Measurements from ENCODE around the gene GPN1. TPM values are rescaled to one million over a fixed set of nuclear protein-coding genes. Genes with fewer than 3 reads are reported as not detected.
"Not testable (repeated sequence)": the region's sequence is repeated elsewhere in the genome, so short reads cannot be mapped to it uniquely, and the experiment has no call there.

Gene GPN1
- total RNA-seq, 2 donors from 2014 or later: 27.6 to 27.7 TPM

- H3K9me3 ChIP-seq (ENCODE audit: control insufficient read depth, low read length, poor library complexity, severe bottlenecking): no peaks in the 10 kb centered on the region
- peaks cover 10% of the 10 kb centered on the region for H3K36me3 Mint-ChIP-seq (ENCODE audit: low read depth)
- ATAC-seq: no peak
- H3K4me1 Mint-ChIP-seq: peaks cover 31% of the 10 kb centered on the region
- H3K4me3 Mint-ChIP-seq: peak overlapping the region; percentile 99
- no peak for DNase-seq
- no peaks in the 10 kb centered on the region for H3K27me3 Mint-ChIP-seq
- peak overlapping the region; percentile 100 for H3K27ac Mint-ChIP-seq
Measured at GRCh38 chr2:27664622-27665363, 35.9 kb downstream of the GPN1 start.

- H3K9me3 ChIP-seq (ENCODE audit: control insufficient read depth, low read length, poor library complexity, severe bottlenecking): no peaks in the 10 kb centered on the region
- Mint-ChIP-seq H3K27ac (no peak overlapping the region), H3K27me3 (no peaks in the 10 kb centered on the region), H3K36me3 (ENCODE audit: low read depth) (peaks cover 9% of the 10 kb centered on the region), H3K4me3 (no peak overlapping the region), H3K4me1 (peaks cover 32% of the 10 kb centered on the region)
- no peak for ATAC-seq
- no peak for DNase-seq
Measured at GRCh38 chr2:27667446-27667845, 38.6 kb downstream of the GPN1 start.

DNA sequence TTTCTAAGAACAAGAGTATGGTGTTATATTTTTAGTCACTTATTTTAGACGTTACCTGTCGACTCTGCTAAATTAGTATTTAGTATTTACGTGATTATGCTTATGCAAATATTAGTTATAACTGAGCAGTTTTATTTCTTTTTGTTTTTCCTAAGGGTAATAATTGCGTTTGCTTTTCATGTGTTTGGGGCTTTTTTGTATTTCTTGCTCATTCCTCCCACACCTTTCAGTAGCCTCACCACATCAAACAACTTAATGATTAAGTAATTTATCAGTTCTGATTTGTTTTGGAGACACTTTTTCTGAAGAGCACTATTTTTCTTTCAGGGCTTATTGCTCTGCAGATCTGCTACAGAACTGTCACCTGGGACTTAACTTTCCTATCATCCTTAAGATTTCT, 42.4 kb downstream of the GPN1 start:
- ATAC-seq (no peak), DNase-seq (no peak)
- H3K4me3 Mint-ChIP-seq: no peak overlapping the region
- peaks cover 9% of the 10 kb centered on the region for H3K36me3 Mint-ChIP-seq (ENCODE audit: low read depth)
- H3K27me3 Mint-ChIP-seq: no peaks in the 10 kb centered on the region
- H3K4me1 Mint-ChIP-seq: peaks cover 15% of the 10 kb centered on the region
- H3K27ac Mint-ChIP-seq: peak overlapping the region; percentile 8
- no peaks in the 10 kb centered on the region for H3K9me3 ChIP-seq (ENCODE audit: control insufficient read depth, low read length, poor library complexity, severe bottlenecking)

DNA sequence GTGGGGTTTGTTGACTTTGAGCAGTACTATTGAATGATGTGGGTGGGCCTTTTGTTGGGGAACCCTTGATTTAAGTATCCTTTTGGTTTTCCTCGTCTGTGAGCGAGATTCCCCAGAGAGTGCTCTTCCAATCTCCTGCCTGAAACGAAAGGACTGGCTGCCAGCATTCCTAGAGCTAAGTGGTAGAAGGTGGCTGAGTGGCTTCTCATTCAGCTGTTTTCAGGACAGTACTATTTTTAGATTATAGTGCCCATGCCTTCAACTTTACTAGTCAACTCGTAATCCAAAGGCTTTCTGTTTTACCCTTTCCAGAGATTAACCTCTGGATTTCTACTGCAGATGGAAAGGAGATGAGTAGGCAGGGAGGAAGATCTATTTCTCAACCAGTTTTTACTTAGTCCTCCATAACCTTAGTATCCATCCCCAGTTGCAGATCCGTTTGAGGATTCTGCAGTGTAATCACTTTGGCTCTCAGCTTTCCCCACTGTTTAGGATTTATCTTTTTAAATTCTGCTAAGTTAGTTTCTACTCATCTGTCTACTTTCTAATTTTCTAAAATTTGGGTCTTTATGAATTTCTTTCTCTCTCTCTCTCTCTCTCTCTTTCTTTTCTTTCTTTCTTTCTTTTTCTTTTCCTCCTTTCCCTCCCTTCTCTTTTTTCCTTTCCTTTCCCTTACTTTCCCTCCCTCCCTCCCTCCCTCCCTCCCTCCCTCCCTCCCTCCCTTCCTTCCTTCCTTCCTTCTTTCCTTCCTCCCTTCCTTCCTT, 44.1 kb downstream of the GPN1 start:
- H3K4me3 Mint-ChIP-seq: peak overlapping the region; percentile 45
- no peak for DNase-seq
- no peak for ATAC-seq
- H3K36me3 Mint-ChIP-seq (ENCODE audit: low read depth): peaks cover 11% of the 10 kb centered on the region
- no peaks in the 10 kb centered on the region for H3K9me3 ChIP-seq (ENCODE audit: control insufficient read depth, low read length, poor library complexity, severe bottlenecking)
- peaks cover 8% of the 10 kb centered on the region for H3K4me1 Mint-ChIP-seq
- H3K27ac Mint-ChIP-seq: peak overlapping the region; percentile 79
- H3K27me3 Mint-ChIP-seq: no peaks in the 10 kb centered on the region

- DNase-seq (no peak), ATAC-seq (no peak)
- Mint-ChIP-seq H3K27me3 (no peaks in the 10 kb centered on the region), H3K36me3 (ENCODE audit: low read depth) (peaks cover 7% of the 10 kb centered on the region), H3K4me3 (no peak overlapping the region), H3K4me1 (peaks cover 11% of the 10 kb centered on the region), H3K27ac (peak overlapping the region; percentile 2)
- no peaks in the 10 kb centered on the region for H3K9me3 ChIP-seq (ENCODE audit: control insufficient read depth, low read length, poor library complexity, severe bottlenecking)
Measured at GRCh38 chr2:27680571-27680970, 51.7 kb downstream of the GPN1 start.

GRCh38 chr2:27681841-27682240, 53.0 kb downstream of the GPN1 start:
- H3K27me3 Mint-ChIP-seq: no peaks in the 10 kb centered on the region
- no peak overlapping the region for H3K4me3 Mint-ChIP-seq
- H3K27ac Mint-ChIP-seq: peak overlapping the region; percentile 54
- H3K36me3 Mint-ChIP-seq (ENCODE audit: low read depth): peaks cover 7% of the 10 kb centered on the region
- ATAC-seq (no peak), DNase-seq (no peak)
- no peaks in the 10 kb centered on the region for H3K9me3 ChIP-seq (ENCODE audit: control insufficient read depth, low read length, poor library complexity, severe bottlenecking)
- peaks cover 11% of the 10 kb centered on the region for H3K4me1 Mint-ChIP-seq

DNA sequence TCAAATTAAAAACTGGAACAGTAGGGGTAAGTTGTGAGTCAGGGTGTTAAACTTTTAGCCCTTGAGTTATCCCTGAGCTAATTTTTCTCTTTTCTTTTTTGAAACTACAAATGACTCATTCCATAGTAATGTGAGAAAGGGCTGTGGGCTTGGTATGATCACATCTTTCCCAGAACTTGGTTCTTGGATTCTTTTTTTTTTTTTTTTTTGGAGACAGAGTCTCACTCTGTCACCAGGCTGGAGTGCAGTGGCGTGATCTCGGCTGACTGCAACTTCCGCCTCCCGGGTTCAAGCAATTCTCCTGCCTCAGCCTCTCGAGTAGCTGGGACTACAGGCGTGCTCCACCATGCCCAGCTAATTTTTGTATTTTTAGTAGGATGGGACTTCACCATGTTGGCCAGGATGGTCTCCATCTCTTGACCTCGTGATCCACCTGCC, 53.5 kb downstream of the GPN1 start:
- DNase-seq; ATAC-seq; H3K9me3 ChIP-seq (ENCODE audit: control insufficient read depth, low read length, poor library complexity, severe bottlenecking); H3K27me3 Mint-ChIP-seq; H3K36me3 Mint-ChIP-seq (ENCODE audit: low read depth); H3K4me3 Mint-ChIP-seq: not testable (repeated sequence)
- Mint-ChIP-seq H3K4me1 (peaks cover 11% of the 10 kb centered on the region), H3K27ac (peak overlapping the region; percentile 54)

DNA sequence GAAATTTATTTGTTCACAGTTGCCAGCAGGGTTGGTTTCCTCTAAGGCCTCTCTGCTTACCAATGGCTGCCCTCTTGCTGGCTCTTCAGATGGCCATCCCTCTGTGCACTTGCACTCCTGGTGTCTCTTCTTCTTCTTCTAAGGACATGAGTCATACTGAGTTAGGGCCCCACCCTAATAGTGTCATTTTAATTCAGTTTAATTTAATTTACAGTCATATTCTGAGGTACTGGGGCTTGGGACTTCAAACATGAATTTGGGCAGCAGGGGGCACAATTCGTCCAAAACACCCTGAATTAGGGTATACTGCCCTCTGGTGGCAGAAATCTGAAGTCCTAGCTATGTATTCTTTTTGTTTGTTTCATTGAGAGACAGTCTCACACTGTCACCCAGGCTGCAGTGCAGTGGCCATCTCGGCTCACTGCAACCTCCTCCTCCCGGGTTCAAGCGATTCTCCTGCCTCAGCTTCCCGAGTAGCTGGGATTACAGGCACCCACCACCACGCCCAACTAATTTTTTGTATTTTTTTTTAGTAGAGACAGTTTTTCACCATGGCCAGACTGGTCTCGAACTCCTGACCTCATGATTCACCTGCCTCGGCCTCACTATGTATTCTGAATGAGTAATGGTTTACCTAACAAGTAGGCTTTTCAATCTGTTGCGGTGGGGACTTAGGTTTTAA, 54.7 kb downstream of the GPN1 start:
- peaks cover 6% of the 10 kb centered on the region for H3K36me3 Mint-ChIP-seq (ENCODE audit: low read depth)
- ATAC-seq: peak; percentile 95
- H3K27me3 Mint-ChIP-seq: no peaks in the 10 kb centered on the region

DNA sequence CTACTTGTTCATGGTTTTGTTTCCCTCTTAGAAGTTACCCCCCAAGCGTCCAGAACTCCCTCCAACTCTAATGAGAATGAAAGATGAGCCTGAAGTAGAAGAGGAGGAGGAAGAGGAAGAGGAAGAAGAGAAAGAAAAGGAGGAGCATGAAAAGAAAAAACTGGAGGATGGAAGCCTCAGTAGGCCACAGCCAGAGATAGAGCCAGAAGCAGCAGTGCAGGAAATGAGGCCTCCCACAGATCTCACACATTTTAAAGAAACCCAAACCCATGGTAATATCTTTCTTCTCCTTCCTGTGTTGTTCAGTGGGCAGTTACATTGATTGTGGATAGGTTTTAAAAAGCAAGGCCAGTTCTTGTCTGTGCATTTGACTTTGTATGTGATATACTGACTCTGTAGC, 56.2 kb downstream of the GPN1 start:
- H3K27me3 Mint-ChIP-seq; DNase-seq; H3K9me3 ChIP-seq (ENCODE audit: control insufficient read depth, low read length, poor library complexity, severe bottlenecking); ATAC-seq; H3K36me3 Mint-ChIP-seq (ENCODE audit: low read depth); H3K4me3 Mint-ChIP-seq: not testable (repeated sequence)
- peaks cover 11% of the 10 kb centered on the region for H3K4me1 Mint-ChIP-seq
- H3K27ac Mint-ChIP-seq: peak overlapping the region; percentile 80

More for the DNA sequence above, 54.7 kb downstream of the GPN1 start:
- H3K4me1 Mint-ChIP-seq: peaks cover 11% of the 10 kb centered on the region
- H3K4me3 Mint-ChIP-seq: no peak overlapping the region
- H3K9me3 ChIP-seq (ENCODE audit: control insufficient read depth, low read length, poor library complexity, severe bottlenecking): no peaks in the 10 kb centered on the region
- peak overlapping the region; percentile 53 for H3K27ac Mint-ChIP-seq
- peak; percentile 58 to 86 (median 59) for DNase-seq

- DNase-seq (no peak), ATAC-seq (no peak)
- no peak overlapping the region for H3K27ac Mint-ChIP-seq
- H3K9me3 ChIP-seq (ENCODE audit: control insufficient read depth, low read length, poor library complexity, severe bottlenecking): no peaks in the 10 kb centered on the region
- H3K4me3 Mint-ChIP-seq: no peak overlapping the region
- H3K27me3 Mint-ChIP-seq: no peaks in the 10 kb centered on the region
- peaks cover 6% of the 10 kb centered on the region for H3K36me3 Mint-ChIP-seq (ENCODE audit: low read depth)
- H3K4me1 Mint-ChIP-seq: peaks cover 11% of the 10 kb centered on the region
Measured at GRCh38 chr2:27685577-27685976, 56.7 kb downstream of the GPN1 start.

DNA sequence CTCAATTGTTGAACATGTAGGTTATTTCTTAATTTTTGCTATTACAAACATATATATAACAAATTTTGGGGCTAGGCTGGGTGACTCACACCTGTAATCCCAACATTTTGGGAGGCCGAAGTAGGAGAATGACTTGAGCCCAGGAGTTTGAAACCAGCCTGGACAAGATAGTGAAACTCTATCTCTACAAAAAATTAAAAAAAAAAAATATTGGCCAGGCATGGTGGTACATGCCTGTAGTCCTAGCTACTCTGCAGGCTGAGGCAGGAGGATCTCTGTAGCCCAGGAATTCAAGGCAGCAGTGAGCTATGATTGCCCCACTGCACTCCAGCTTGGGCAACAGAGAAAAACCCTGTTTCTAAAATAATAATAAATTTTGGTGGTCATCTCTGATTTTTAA, 58.4 kb downstream of the GPN1 start:
- H3K4me3 Mint-ChIP-seq: no peak overlapping the region
- H3K9me3 ChIP-seq (ENCODE audit: control insufficient read depth, low read length, poor library complexity, severe bottlenecking): no peaks in the 10 kb centered on the region
- H3K27me3 Mint-ChIP-seq: no peaks in the 10 kb centered on the region
- H3K27ac Mint-ChIP-seq: no peak overlapping the region
- H3K4me1 Mint-ChIP-seq: peaks cover 8% of the 10 kb centered on the region
- peaks cover 3% of the 10 kb centered on the region for H3K36me3 Mint-ChIP-seq (ENCODE audit: low read depth)
- ATAC-seq (no peak), DNase-seq (no peak)

- no peaks in the 10 kb centered on the region for H3K9me3 ChIP-seq (ENCODE audit: control insufficient read depth, low read length, poor library complexity, severe bottlenecking)
- peaks cover 5% of the 10 kb centered on the region for H3K36me3 Mint-ChIP-seq (ENCODE audit: low read depth)
- no peak overlapping the region for H3K4me3 Mint-ChIP-seq
- ATAC-seq: no peak
- peaks cover 3% of the 10 kb centered on the region for H3K4me1 Mint-ChIP-seq
- DNase-seq: no peak
- H3K27me3 Mint-ChIP-seq: no peaks in the 10 kb centered on the region
- no peak overlapping the region for H3K27ac Mint-ChIP-seq
Measured at GRCh38 chr2:27689424-27689823, 60.6 kb downstream of the GPN1 start.

DNA sequence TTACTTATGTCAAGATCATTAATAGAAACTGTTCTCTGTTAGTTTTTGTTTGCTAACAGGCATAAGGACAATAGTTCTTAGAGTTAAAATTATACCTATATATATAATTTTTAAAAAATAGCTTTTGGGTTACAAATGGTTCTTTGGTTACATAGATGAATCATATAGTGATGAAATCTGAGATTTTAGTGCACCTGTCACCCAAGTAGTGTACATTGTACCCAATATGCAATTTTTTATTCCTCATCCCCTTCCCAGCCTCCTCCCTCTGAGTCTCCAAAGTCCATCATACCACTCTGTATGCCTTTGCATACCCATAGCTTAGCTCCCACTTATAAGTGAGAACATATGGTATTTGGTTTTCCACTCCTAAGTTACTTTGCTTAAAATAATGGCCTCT, 61.2 kb downstream of the GPN1 start:
- Mint-ChIP-seq H3K27me3 (no peaks in the 10 kb centered on the region), H3K4me3 (no peak overlapping the region), H3K27ac (no peak overlapping the region), H3K4me1 (no peaks in the 10 kb centered on the region), H3K36me3 (ENCODE audit: low read depth) (peaks cover 3% of the 10 kb centered on the region)
- no peaks in the 10 kb centered on the region for H3K9me3 ChIP-seq (ENCODE audit: control insufficient read depth, low read length, poor library complexity, severe bottlenecking)
- DNase-seq (no peak), ATAC-seq (no peak)
